Measurements from ENCODE around the gene TBC1D10A.

GRCh38 chr22:30371981-30372380 is 45.2 kb upstream of the TBC1D10A start:
- no peak for TF ChIP-seq CTCF (conservative IDR thresholded peaks at IDR 0.05 in 1 of 2, IDR thresholded peaks at IDR 0.05 in 1 of 2; ENCODE audit: extremely low read depth in 1 of 2, insufficient read depth in 1 of 2, low read depth in 1 of 2, low read length in 2 of 2)
- no peak for TF ChIP-seq EZH2 (IDR thresholded peaks at IDR 0.05; ENCODE audit: borderline replicate concordance, low read length)

All from mammary epithelial cell (primary cell).